GM19351 (cell line): ENCODE measurements around the gene TRMT2B.
"Not testable (repeated sequence)": the region's sequence is repeated elsewhere in the genome, so short reads cannot be mapped to it uniquely, and the experiment has no call there.

ENCODE experiments used
- ATAC-seq: cut with Tn5 transposase; IDR thresholded peaks from one replicate; pipeline ENCODE4 v1.9.1; 2021; ENCODE audit warnings: mild to moderate bottlenecking, moderate library complexity; ENCODE audit not compliant: unreplicated experiment

Gene TRMT2B, protein sequence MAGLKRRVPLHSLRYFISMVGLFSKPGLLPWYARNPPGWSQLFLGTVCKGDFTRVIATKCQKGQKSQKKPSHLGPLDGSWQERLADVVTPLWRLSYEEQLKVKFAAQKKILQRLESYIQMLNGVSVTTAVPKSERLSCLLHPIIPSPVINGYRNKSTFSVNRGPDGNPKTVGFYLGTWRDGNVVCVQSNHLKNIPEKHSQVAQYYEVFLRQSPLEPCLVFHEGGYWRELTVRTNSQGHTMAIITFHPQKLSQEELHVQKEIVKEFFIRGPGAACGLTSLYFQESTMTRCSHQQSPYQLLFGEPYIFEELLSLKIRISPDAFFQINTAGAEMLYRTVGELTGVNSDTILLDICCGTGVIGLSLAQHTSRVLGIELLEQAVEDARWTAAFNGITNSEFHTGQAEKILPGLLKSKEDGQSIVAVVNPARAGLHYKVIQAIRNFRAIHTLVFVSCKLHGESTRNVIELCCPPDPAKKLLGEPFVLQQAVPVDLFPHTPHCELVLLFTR

DNA sequence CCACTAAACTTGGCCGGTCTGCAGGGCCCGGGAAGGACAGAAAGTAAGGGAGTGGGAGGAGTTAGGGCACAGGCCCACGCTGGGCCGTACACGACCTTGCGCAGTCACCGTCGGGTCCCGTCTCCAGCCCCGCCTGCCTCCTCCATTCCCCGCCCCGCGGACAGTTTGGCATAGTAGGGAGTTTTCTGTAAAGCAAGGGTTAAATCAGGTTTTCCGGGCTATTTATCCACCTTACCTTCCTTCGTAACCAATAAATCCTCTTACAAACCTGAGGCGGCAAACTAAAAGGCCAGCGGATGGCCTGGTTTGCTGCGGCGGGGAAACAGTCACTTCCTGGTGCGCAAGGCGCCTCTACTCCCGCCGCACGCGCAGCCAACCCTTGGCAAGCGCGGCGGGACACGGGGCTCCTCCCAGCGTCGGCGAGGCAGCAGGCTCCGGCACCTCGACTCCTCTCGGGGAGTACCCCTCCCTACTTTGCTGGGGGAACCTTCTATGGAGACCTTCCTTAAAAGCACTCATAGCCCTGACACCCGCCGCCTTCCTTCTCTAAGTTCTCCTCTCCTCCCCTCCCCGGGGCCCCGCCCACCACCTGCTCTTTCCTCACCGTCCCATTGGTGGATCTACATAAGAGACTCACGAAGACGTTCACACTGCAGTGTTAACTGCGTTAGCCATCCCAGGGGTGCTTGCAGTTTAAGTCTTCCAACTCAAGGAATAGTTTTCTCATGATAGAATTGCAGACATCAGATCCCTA, at the start of gene TRMT2B:
Gene TRMT2B, minus strand, starts transcription at position 563 of the 754 bp plus-strand sequence. CDS start 9,822 bp downstream, outside the sequence.
- ATAC-seq = peak; percentile 94

DNA sequence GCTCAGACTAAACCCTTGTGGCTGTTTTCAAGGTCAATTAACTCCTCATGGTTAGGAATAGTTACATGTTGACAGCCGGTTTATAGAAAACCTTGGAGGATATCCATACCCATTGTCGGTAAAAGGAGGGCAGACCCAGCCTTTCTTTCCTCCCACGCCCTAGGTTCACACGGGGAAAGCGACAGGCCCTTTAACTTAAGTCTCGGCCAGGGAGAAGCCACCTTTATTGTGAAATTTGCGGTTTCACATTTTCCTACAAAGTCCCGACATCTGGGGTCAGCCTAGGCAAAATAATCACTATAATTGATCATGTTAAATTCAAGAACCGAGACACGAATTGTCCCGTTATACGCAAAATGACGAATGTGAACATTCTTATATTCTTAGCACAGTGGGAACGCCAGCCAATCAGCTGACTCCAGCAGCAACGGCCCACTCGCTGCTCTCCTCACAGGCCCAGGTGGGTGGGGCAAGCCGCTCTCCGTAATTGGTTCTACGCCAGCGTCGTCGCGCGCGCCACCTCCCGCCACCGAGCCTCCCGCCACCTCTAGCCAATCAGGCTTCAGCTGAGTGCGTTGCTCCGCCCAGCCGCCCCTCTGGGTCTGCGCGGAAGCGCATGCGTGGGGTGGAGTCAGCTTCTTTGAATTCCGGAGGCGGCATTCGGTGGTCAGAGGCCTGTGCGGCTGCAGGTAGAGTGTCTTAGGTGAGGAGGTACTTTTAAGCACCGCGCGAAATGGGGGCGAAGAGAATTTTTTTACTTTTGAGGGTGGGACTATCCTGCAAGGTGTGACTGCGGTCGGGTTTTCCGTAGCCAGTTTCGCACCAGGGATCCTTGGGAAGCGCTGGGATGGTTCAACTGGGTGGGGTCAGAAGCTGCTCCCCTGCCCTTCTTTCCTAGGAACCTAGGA, 45.9 kb upstream of the TRMT2B start, which contains the start of gene CENPI:
Gene CENPI, plus strand, starts transcription at position 659 of the 908 bp plus-strand sequence. CDS start 2,867 bp downstream, outside the sequence.
- peak; percentile 98 for ATAC-seq

DNA sequence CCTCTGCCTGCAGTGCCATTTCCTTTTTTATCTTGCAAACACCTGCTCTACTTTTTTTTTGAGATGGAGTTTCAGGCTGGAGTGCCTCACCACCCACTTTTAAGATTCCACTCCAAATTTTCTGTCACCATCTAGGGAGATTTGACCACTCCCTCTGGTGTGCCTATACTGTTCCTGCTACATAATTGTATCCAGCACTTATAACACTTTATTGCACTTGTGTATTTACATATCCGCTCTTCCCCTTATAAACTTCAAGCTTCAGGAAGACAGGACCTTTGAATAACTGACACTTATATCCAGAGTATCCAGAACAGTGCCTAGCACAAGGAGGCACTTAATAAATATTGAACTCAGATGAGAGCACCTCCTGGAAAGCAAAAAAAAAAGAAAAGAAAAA, 39.9 kb upstream of the TRMT2B start:
- ATAC-seq = no peak

DNA sequence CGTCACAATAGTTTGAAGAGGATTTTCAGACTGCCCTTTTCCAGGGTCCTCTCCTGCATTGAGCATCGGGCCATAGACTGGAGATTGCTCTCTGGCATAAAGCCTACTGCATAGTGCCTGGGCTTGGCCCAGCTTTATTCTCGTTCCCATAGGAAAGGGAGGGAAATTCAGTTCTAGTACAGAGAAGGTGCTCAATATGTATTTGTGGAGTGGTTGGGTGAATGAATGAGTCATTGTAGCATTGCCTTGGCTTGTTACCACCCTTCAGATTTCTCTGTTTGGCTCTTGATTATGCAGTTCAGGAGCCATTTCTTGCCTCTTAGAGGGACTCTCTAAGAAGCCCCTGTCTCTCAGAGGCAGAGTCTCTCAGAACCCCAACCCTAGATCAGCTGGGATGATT, 29.3 kb upstream of the TRMT2B start:
- ATAC-seq = no peak

DNA sequence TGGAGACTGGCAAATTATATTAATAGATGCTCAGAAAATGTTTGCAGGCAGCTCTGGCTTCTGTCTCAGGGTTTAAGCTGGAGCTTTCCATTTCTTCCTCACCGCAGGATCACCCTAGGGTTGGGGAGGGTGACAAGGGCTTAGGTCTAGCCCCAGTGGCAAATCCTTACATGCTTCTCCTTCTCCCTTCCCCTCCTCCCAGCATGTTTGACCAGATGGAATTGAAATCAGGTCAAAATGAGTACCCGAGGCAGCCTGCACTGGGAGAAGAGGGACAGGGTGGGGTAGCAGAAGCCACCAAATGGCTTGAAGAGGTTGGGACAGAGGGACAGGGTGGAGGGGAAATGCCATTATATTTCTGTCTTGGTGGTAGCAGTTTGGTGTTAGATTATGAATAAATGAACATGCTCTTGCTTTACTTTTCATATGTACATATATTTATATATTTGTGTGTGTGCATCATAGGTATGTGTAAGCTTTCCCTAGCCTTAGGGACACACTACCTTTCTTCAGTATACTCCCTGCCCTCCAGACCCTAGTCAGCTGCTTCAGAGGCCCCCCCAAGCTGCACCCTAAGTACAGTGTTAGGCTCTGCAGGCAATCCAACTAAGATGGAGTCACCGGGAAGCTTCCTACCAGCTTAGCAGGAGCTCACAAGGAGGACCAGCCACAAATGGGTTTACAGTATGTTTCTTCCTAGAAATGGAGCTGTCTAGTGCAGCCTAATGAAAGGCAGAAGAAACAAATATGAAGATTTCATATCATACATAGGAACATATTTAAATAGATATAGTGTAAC, 28.6 kb upstream of the TRMT2B start:
- no peak for ATAC-seq

DNA sequence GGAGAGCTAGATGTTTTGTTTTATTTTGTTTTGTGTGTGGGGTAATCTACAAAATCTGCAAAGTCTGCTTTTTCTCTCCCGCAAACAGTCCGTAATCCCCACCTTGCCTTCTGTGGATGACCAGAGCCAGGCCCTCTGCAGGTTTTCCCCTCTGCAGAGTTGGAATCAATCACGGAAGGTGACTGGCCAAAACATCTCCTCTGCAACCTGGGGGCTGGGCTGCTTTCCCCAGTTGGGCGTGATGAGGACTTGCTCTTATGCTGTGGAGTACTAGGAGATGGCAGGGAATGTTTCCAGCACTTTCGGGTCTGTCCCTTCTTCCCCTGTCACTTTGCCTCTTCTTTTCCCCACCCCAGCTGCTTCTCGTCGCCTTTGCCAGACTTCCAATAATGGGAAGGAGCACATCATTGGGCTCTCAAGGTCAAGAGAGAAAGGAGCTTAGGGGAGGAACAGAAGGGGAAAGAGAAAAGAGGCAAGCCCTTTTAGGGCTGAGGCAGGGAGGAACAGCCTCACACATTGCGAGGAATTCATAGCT, 27.9 kb upstream of the TRMT2B start:
- no peak for ATAC-seq

DNA sequence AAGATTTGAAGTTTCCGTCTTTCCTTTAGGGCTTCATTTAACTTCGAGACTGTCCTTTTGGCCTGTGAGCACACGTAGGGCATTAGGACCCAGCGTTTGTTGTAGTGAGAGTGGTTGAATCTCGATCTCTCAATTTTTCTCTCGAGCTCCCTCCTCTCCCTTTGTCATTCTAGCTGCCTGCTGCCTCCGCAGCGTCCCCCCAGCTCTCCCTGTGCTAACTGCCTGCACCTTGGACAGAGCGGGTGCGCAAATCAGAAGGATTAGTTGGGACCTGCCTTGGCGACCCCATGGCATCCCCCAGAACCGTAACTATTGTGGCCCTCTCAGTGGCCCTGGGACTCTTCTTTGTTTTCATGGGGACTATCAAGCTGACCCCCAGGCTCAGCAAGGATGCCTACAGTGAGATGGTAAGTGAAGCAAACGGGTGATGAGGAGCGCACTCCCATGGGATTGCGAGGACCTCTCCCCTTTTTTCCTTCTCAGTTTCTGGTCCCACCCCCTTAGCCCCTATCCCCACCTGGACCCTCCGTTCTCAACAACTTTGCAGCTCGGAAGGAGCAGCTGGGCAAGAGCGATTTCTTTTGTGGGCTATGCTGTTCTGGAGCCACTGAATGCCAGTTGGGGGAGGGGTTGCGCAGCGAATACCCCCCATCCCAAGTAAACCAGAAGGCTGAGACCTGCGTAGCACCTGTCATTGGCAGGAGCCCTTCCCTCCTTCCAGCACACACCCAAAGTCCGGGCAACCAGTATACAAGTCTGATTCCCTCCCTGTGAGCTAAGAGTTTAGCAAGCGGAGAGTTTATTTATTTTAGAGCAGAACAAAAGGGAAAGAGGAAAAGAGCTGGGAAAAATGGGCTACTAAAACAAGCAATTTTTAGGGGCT, 27.0 kb upstream of the TRMT2B start, which contains the start of gene TMEM35A:
Gene TMEM35A, plus strand, starts transcription at position 164 of the 883 bp plus-strand sequence. Its CDS starts 124 bp downstream, at position 288.
- ATAC-seq = no peak

DNA sequence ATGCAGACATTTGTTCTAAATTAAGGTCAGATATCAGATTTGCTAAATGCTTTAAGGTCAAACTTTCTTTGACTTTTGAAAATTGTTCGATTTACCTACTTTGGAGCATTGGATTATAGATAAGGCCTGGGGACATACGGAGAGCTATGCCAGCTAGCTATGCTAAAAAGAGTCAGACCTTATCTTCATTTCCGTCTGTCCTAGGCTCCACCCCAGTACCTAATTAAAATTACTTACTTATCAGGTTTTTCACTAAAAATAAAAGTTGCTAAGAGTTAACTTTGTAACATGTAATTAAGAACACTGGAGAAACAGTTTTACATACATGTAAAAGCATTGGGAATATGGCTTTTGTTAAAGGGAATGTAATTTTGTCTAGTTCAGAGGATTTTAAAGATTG, 19.7 kb upstream of the TRMT2B start:
- ATAC-seq = no peak

DNA sequence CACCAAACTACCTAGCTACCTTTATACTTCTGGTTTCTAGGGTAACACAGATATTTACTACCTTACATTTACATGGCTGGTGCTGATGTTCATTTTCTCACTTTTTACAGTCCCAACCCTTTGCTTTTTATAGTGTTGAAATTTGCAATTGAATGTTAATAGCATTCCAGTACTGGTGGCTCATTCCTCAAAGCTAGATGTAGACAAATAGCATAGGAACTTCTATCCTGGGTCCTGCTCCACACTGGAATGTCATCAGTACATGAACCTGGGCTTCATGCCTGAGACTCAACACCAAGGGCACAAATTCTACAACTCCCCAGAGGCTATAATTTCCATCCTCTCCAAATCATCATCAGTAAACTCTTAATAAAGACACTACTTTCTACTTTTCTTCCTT, 10.3 kb upstream of the TRMT2B start:
- ATAC-seq = no peak

DNA sequence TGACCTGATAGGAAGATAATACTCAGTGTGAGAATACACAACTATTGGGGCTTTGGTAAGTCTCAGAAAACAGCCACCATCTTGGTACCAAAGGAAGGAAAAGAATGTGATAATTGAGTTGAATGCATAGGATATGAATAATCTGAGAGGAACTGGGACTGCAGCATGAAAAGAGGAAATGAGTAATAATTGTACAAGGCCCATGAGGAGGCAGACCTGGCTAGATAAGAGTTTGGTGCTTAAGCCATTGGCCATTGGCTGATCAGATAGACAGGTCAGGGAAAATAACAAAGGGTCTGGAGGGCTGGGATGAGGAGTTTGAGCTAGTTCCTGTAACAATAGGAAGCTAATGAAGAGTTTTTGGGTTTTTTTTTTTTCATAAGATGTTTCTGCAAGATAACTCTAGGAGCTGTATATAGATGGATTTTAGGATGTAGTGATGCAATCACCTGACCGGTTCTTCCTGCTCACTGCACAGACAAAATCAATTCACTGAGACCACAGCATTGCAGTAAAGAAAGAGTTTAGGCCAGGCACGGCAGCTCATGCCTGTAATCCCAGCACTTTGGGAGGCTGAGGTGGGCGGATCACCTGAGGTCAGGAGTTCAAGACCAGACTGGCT, 5.3 kb upstream of the TRMT2B start:
- ATAC-seq = peak; percentile 93

DNA sequence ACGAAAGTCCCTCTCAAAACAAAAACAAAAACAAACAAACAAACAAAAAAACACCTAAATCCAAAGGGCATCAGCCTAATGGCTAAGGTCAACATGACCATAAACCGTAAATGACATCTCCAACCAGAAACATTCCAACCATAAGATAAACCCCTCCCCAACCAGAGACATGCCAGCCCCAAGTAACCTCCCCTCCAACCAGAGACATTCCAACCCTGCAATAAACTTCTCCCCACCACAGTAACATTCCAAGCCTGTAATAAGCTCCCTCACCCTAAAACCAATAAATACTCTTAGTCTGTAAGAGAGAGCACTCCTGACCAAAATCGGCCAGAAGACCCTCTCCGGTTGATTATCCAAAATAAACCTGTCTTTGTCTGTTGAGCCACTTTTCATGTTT, 4.6 kb upstream of the TRMT2B start:
- not testable (repeated sequence) for ATAC-seq

DNA sequence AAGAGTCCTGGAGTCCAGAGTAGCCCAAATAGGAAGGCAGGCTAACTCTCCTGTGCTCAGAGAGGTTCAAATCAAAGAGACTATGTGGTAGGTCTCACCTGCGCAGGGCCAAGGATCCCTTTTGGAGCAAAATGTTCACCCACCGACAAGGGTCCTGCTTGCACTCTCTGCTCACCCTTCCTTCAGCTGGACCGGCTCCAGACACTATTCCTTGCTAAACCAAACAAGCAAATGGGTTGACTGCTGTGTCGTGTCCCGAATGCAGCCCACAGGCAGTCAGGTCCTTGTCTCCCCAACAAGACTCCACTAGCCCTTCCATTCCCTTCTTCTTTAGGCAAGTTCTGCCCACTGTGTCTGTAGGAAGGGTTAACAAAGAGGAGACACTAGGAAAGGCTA, 760 bp downstream of the TRMT2B start:
- ATAC-seq = peak; percentile 1

DNA sequence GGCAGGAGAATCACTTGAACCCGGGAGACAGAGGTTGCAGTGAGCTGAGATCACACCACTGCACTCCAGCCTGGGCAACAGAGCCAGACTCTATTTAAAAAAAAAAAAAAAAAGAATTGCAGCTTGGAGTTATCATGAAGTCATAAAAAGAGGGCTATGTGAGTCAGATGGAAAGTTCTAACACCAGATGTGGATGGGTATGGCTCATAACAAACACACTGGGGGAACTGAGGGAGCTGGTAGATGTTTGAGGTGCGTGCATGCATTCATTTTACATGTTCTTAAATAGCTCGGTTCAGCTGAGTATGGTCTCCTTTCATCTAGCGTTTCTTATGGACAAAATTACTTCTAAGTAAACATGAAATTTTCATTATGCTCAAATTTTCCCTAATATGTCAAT, 11.7 kb downstream of the TRMT2B start:
- no peak for ATAC-seq

DNA sequence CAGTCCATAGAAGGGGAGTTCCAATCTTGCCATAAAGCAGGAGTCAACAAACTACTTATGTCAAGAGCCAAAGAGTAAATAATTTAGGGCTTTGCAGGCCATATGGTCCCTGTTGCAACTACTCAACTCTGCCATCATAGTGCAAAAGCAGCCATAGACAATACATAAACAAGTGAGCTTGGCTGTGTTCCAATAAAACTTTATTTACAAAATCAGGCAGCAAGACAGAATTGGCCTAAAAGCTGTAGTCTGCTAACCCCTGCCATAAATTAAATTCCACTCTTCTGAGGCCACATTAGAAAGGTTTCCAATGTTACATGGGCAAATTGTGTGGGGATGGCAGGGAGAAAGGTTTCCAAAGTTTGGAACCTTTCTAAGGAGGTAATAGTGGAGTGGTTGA, 14.7 kb downstream of the TRMT2B start:
- no peak for ATAC-seq

DNA sequence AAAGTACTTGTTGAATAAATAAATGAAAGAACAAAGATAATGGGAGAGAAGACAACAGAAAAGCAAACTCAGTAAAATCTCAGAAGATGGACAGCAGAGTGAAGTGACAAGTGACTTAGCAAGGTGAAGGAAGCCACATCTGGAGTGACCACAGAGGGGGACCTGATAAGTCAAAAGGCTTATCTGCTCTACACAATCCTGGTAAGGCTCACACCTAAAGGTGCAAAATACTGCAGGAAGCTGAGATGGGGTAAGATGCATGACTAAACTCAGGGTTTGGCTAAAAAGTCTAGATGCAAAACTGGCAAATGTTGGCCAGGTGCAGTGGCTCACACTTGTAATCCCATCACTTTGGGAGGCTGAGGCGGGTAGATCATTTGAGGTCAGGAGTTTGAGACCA, 22.2 kb downstream of the TRMT2B start:
- no peak for ATAC-seq

DNA sequence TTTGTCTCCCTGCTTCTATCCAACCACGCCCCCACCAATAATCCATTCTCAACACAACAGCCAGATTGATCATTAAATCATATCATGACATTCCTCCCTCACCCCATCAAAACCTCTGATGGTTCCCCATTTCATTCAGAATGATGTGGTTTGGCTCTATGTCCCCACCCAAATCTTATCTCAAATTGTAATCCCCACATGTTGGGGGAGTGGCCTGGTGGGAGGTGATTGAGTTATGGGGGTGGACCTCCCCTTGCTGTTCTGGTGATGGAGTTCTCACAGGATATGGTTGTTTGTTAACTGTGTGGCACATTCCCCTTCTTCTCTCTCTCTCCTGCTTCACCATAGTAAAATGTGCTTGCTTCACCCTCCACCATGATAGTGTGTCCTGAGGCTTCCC, 23.3 kb downstream of the TRMT2B start:
- ATAC-seq = no peak

DNA sequence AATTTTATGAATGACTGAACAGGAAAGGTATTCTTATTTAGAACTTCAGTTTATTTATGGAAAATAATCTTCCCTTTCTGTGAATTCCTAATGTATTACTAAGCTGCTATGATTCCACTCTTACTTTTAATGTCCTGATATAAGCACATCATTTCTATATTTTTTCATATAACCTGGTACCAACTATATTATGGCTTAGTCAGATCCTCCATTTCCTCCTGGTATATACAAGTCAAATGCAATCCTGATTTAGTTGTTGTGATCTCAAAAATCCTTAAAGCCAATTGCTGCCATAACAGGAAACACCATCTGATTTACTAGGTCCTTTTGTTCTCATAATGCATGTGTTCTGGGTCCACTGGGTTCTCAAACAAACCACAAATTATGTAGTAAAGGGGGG, 26.8 kb downstream of the TRMT2B start:
- no peak for ATAC-seq

DNA sequence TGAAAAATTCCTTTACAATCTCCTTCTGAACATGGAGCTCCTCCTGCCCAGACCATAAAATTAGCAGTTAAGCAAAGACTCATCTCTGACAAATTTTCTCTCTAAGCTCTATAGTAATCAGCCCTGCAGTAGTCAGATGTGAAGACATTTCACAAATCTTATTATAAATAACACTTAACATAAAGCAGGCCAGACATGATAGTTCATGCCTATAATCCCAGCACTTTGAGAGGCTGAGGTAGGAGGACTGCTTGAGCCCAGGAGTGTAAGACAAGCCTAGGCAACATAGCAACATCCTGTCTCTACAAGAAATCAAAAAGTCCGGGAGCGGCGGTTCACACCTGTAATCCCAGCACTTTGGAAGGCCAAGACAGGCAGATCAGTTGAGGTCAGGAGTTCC, 29.9 kb downstream of the TRMT2B start:
- ATAC-seq = no peak
